GM23338 (cell line): ENCODE results near the gene HOXD4. TPM values are rescaled to one million over a fixed set of nuclear protein-coding genes. Genes with fewer than 3 reads are reported as not detected.
A peak's percentile ranks its signal among the peaks of the same experiment; 100 is the strongest.

Experiments used
- CREB1 ChIP-seq: fragments of 250-450 bp; sonication (Bioruptor Pico); IDR thresholded peaks from 2 replicates; pipeline ENCODE4 v1.5.0; 2020; ENCODE audit warnings: low read depth, mild to moderate bottlenecking, moderate library complexity
- EZH2phosphoT487 ChIP-seq: fragments of 200-600 bp; sonication (generic); IDR thresholded peaks from one replicate; pipeline ENCODE4 v1.8.1; 2018; ENCODE audit warnings: antibody characterized with exemption; ENCODE audit not compliant: unreplicated experiment
- JUNB ChIP-seq: IDR thresholded peaks from one replicate; pipeline ENCODE4 v1.6.1; 2016; ENCODE audit warnings: antibody characterized with exemption; ENCODE audit not compliant: unreplicated experiment
- POLR2AphosphoS5 ChIP-seq: IDR thresholded peaks from 2 replicates; pipeline ENCODE4 v1.6.1; 2016; ENCODE audit warnings: antibody characterized with exemption, low read depth
- STAT1 ChIP-seq: IDR thresholded peaks from one replicate; pipeline ENCODE4 v1.6.1; 2016; ENCODE audit warnings: antibody characterized with exemption; ENCODE audit not compliant: unreplicated experiment
- ZNF331 ChIP-seq: fragments of 250-450 bp; sonication (Bioruptor Pico); IDR thresholded peaks from 2 replicates; pipeline ENCODE4 v1.5.0; 2020; ENCODE audit warnings: low read depth, mild to moderate bottlenecking, moderate library complexity
- microRNA counts: library from miRNA; unstranded; fragments of <30 nt; microRNA quantifications from one replicate; lab custom pipeline; 2017
- microRNA-seq: library from miRNA; unstranded; fragments of <30 nt; microRNA quantifications from one replicate; pipeline ENCODE4, GENCODE V29; 2017
- polyA plus RNA-seq: library from polyadenylated mRNA; unstranded; fragments of >200 nt; fragmentation: Nextera tagmentation; extraction: Ambion mirVana; gene quantifications from 2 replicates; pipeline ENCODE4 v1.2.1, GENCODE V29; 2016
- small RNA-seq: library from RNA; depleted of rRNA; stranded (forward); fragments of <200 nt; gene quantifications from one replicate; pipeline ENCODE3, GENCODE V24; 2014; ENCODE audit warnings: low replicate concordance
- total RNA-seq: library from RNA; depleted of rRNA; stranded (reverse); fragments of >200 nt; shearing (Covaris generic); gene quantifications from 2 replicates; pipeline ENCODE4 v1.2.3, GENCODE V29; 2014; rRNA removed
- TF ChIP-seq, protein P1 (sequence below): IDR thresholded peaks from one replicate; pipeline ENCODE4 v1.6.1; 2018; ENCODE audit warnings: antibody characterized with exemption; ENCODE audit not compliant: unreplicated experiment
- TF ChIP-seq, protein P2 (sequence below): IDR thresholded peaks from 2 replicates; pipeline ENCODE4 v1.6.1; 2016; ENCODE audit warnings: antibody characterized with exemption

Gene HOXD4
- total and polyA plus RNA-seq, 2 experiments from 2014 or later = not detected

DNA sequence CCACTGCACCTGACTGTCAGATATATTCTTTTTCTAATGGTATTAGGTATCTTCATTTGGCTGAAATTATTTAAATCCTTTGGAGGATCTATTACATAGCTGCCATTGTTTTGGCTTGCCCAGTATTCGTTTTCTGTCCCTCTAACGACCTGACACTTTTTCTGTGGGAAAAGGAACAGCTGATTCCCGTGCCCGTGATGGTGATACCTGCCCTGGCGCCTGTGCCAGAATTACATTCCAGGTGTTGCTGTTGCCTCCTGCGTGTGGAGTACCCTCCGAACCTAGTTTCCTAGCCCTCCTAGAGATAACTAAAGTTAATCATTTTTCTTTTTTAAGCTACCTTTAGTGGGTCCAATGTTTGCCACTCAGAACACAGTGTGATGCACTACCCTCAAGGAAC, 51.1 kb downstream of the HOXD4 start (continued):
- TF ChIP-seq, protein P1, sequence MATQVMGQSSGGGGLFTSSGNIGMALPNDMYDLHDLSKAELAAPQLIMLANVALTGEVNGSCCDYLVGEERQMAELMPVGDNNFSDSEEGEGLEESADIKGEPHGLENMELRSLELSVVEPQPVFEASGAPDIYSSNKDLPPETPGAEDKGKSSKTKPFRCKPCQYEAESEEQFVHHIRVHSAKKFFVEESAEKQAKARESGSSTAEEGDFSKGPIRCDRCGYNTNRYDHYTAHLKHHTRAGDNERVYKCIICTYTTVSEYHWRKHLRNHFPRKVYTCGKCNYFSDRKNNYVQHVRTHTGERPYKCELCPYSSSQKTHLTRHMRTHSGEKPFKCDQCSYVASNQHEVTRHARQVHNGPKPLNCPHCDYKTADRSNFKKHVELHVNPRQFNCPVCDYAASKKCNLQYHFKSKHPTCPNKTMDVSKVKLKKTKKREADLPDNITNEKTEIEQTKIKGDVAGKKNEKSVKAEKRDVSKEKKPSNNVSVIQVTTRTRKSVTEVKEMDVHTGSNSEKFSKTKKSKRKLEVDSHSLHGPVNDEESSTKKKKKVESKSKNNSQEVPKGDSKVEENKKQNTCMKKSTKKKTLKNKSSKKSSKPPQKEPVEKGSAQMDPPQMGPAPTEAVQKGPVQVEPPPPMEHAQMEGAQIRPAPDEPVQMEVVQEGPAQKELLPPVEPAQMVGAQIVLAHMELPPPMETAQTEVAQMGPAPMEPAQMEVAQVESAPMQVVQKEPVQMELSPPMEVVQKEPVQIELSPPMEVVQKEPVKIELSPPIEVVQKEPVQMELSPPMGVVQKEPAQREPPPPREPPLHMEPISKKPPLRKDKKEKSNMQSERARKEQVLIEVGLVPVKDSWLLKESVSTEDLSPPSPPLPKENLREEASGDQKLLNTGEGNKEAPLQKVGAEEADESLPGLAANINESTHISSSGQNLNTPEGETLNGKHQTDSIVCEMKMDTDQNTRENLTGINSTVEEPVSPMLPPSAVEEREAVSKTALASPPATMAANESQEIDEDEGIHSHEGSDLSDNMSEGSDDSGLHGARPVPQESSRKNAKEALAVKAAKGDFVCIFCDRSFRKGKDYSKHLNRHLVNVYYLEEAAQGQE = no peak
- TF ChIP-seq STAT1 (no peak), POLR2AphosphoS5 (no peak), EZH2phosphoT487 (no peak), CREB1 (CRISPR knock-in tag) (no peak), ZNF331 (CRISPR knock-in tag) (no peak), JUNB (no peak)
- TF ChIP-seq, protein P2, sequence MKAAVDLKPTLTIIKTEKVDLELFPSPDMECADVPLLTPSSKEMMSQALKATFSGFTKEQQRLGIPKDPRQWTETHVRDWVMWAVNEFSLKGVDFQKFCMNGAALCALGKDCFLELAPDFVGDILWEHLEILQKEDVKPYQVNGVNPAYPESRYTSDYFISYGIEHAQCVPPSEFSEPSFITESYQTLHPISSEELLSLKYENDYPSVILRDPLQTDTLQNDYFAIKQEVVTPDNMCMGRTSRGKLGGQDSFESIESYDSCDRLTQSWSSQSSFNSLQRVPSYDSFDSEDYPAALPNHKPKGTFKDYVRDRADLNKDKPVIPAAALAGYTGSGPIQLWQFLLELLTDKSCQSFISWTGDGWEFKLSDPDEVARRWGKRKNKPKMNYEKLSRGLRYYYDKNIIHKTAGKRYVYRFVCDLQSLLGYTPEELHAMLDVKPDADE = no peak

MicroRNAs encoded within 50 kb of the gene (microRNA counts, 767-probe panel; counts per million panel counts)
- microRNA hsa-miR-10b-5p (lab: Ali Mortazavi, UCI) = not detected

Small RNAs within 50 kb of the gene (microRNA-seq; reads per million reads assigned to microRNA genes)
- 3.8 reads per million, percentile 15 among the genes with 10 or more reads in this experiment for gene MIR10B

Small RNAs within 50 kb of the gene (small RNA-seq; reads per million reads assigned to genes)
- 13.4 reads per million, percentile 97 among the genes with 10 or more reads in this experiment for gene MIR10B

Other genes with a start within 250 kb of the HOXD4 start
- 6.1 and 8.1 TPM in 2 replicates for gene LNPK, start 149.3 kb upstream of the HOXD4 start, total RNA-seq
- gene LNPK, start 149.3 kb upstream of the HOXD4 start, polyA plus RNA-seq = 5.2 and 5.4 TPM in 2 replicates
- 0.03 and 0.04 TPM in 2 replicates for gene EVX2, start 67.6 kb upstream of the HOXD4 start, total RNA-seq
- gene EVX2, start 67.6 kb upstream of the HOXD4 start, polyA plus RNA-seq = not detected in 2 replicates
- gene HOXD13, start 58.8 kb upstream of the HOXD4 start, total RNA-seq = 0.47 TPM in 1 of 2 replicates, not detected in the other
- not detected in 2 replicates for gene HOXD13, start 58.8 kb upstream of the HOXD4 start, polyA plus RNA-seq
- not detected in 2 replicates for gene HOXD12, start 51.8 kb upstream of the HOXD4 start, total RNA-seq
- not detected in 2 replicates for gene HOXD12, start 51.8 kb upstream of the HOXD4 start, polyA plus RNA-seq
- gene HOXD11, start 44.3 kb upstream of the HOXD4 start, total RNA-seq = not detected in 2 replicates
- gene HOXD11, start 44.3 kb upstream of the HOXD4 start, polyA plus RNA-seq = not detected in 2 replicates
- gene HOXD10, start 34.8 kb upstream of the HOXD4 start, total RNA-seq = not detected in 2 replicates
- gene HOXD10, start 34.8 kb upstream of the HOXD4 start, polyA plus RNA-seq = not detected in 2 replicates
- gene HOXD9, start 28.8 kb upstream of the HOXD4 start, total RNA-seq = not detected in 2 replicates
- gene HOXD9, start 28.8 kb upstream of the HOXD4 start, polyA plus RNA-seq = not detected in 2 replicates
- gene HOXD8, start 21.8 kb upstream of the HOXD4 start, total RNA-seq = not detected in 2 replicates
- not detected in 2 replicates for gene HOXD8, start 21.8 kb upstream of the HOXD4 start, polyA plus RNA-seq
- not detected in 2 replicates for gene HOXD3, start 5.8 kb downstream of the HOXD4 start, total RNA-seq
- gene HOXD3, start 5.8 kb downstream of the HOXD4 start, polyA plus RNA-seq = not detected in 2 replicates
- gene HOXD1, start 37.1 kb downstream of the HOXD4 start, total RNA-seq = 0.39 TPM in 1 of 2 replicates, not detected in the other
- gene HOXD1, start 37.1 kb downstream of the HOXD4 start, polyA plus RNA-seq = not detected in 2 replicates
- 37.5 and 51.8 TPM in 2 replicates for gene MTX2, start 117.9 kb downstream of the HOXD4 start, total RNA-seq
- gene MTX2, start 117.9 kb downstream of the HOXD4 start, polyA plus RNA-seq = 81.7 and 93.4 TPM in 2 replicates